Measurements from ENCODE around the gene ALK.

GRCh38 chr2:29775937-29776336 is 145.4 kb downstream of the ALK start:
- TF ChIP-seq, protein P1, sequence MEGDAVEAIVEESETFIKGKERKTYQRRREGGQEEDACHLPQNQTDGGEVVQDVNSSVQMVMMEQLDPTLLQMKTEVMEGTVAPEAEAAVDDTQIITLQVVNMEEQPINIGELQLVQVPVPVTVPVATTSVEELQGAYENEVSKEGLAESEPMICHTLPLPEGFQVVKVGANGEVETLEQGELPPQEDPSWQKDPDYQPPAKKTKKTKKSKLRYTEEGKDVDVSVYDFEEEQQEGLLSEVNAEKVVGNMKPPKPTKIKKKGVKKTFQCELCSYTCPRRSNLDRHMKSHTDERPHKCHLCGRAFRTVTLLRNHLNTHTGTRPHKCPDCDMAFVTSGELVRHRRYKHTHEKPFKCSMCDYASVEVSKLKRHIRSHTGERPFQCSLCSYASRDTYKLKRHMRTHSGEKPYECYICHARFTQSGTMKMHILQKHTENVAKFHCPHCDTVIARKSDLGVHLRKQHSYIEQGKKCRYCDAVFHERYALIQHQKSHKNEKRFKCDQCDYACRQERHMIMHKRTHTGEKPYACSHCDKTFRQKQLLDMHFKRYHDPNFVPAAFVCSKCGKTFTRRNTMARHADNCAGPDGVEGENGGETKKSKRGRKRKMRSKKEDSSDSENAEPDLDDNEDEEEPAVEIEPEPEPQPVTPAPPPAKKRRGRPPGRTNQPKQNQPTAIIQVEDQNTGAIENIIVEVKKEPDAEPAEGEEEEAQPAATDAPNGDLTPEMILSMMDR (conservative IDR thresholded peaks at IDR 0.05; ENCODE audit: low read depth, low read length), result no peak
- no peak for TF ChIP-seq EZH2 (IDR thresholded peaks at IDR 0.05; ENCODE audit: borderline replicate concordance, low read depth, low read length, poor library complexity, severe bottlenecking)

Data from A673 (cell line).